PC-3 (cell line): Measurements from ENCODE around the gene CEP152.

Experiments
- CTCF ChIP-seq: fragments of 300-600 bp; sonication (generic); conservative IDR thresholded peaks from 2 replicates; pipeline ENCODE4 v1.5.1; 2017; ENCODE audit warnings: antibody characterized with exemption, low read depth, mild to moderate bottlenecking, low read length
- EZH2 ChIP-seq: fragments of 300-600 bp; sonication (generic); IDR thresholded peaks from one replicate; pipeline ENCODE4 v1.6.1; 2017; ENCODE audit warnings: antibody characterized with exemption, mild to moderate bottlenecking, low read length; ENCODE audit not compliant: unreplicated experiment

- TF ChIP-seq CTCF: no peak
- TF ChIP-seq EZH2: no peak
Observed at GRCh38 chr15:48842501-48842900, 31.6 kb upstream of the CEP152 start.
